ENCODE data around the gene PRDM16. TPM values are rescaled to one million over a fixed set of nuclear protein-coding genes. Genes with fewer than 3 reads are reported as not detected.

The PRDM16 gene
- polyA plus RNA-seq, 1 of the 3 experiments (the other 2 are of a cell fraction) = not detected

GRCh38 chr1:3439346-3440299 is 370.6 kb downstream of the PRDM16 start:
- TF ChIP-seq EP300 (IDR thresholded peaks at IDR 0.05; ENCODE audit: borderline replicate concordance in 1 of 2, low read depth in 1 of 2, low read length in 1 of 2) = no peak
- no peak for TF ChIP-seq POLR2AphosphoS5 (IDR thresholded peaks at IDR 0.05; ENCODE audit: low read depth, low read length)
- TF ChIP-seq ELF1 (IDR thresholded peaks at IDR 0.05) = no peak
- TF ChIP-seq RFX5 (IDR thresholded peaks at IDR 0.05; ENCODE audit: low read length) = no peak
- TF ChIP-seq ZBTB33 (IDR thresholded peaks at IDR 0.05; ENCODE audit: borderline replicate concordance, low read depth) = no peak
- TF ChIP-seq MAX (IDR thresholded peaks at IDR 0.05; ENCODE audit: low read depth) = no peak
- no peak for TF ChIP-seq USF1 (IDR thresholded peaks at IDR 0.05; ENCODE audit: borderline replicate concordance, low read depth)
- Histone ChIP-seq H3K4me2 (no peak overlapping the region), H3F3A (replicated peaks; ENCODE audit: insufficient read depth) (no peaks in the 10 kb centered on the region), H3K27ac (ENCODE audit: low read depth in 2 of 2, low read length in 1 of 2) (no peak overlapping the region), H3K9me2 (no peaks in the 10 kb centered on the region), H2AFZ (ENCODE audit: low read depth) (no peak overlapping the region), H3K9ac (no peak overlapping the region), H3K36me3 (replicated peaks in 1 of 2; ENCODE audit: control insufficient read depth in 1 of 2, insufficient read depth in 2 of 2, low read length in 1 of 2) (no peaks in the 10 kb centered on the region), H3K27me3 (ENCODE audit: insufficient read depth) (peaks cover 8% of the 10 kb centered on the region; the same call in 1 of the 2 replicates), H4K20me1 (ENCODE audit: insufficient read depth) (no peaks in the 10 kb centered on the region), H3K4me1 (ENCODE audit: control insufficient read depth in 1 of 2, insufficient read depth in 2 of 2, low read depth in 1 of 2, low read length in 1 of 2) (no peaks in the 10 kb centered on the region), H3K9me3 (no peaks in the 10 kb centered on the region), H3K79me2 (ENCODE audit: insufficient read depth) (no peaks in the 10 kb centered on the region), H3K4me3 (ENCODE audit: low read depth in 2 of 2, low read length in 1 of 2) (no peak overlapping the region)
- no peak for DNase-seq
- ChIA-PET POLR2A (no interaction called here), CTCF (interaction anchor here (1.0 to 5.3 kb wide), 6 partner anchors 8 to 179 kb away, joined by 3 to 64 read pairs (median 5); no protein-coding TSS in a partner anchor)
- WGBS (ENCODE audit: low lambda C conversion rate) = 74% methylated on average over 14 of the region's 27 CpGs

- WGBS (ENCODE audit: low lambda C conversion rate) = 43% methylated on average over 9 of the region's 10 CpGs
- Histone ChIP-seq H3K4me3 (ENCODE audit: low read depth in 2 of 2, low read length in 1 of 2) (no peak overlapping the region), H3K9me3 (no peaks in the 10 kb centered on the region), H3K79me2 (ENCODE audit: insufficient read depth) (no peaks in the 10 kb centered on the region), H3K9me2 (no peaks in the 10 kb centered on the region), H3K9ac (no peak overlapping the region), H3K4me1 (ENCODE audit: control insufficient read depth in 1 of 2, insufficient read depth in 2 of 2, low read depth in 1 of 2, low read length in 1 of 2) (no peaks in the 10 kb centered on the region), H3K4me2 (no peak overlapping the region), H2AFZ (ENCODE audit: low read depth) (no peak overlapping the region), H3F3A (replicated peaks; ENCODE audit: insufficient read depth) (no peaks in the 10 kb centered on the region), H3K27me3 (ENCODE audit: insufficient read depth) (peaks cover 2% of the 10 kb centered on the region; the same call in 1 of the 2 replicates), H3K27ac (ENCODE audit: low read depth in 2 of 2, low read length in 1 of 2) (no peak overlapping the region), H3K36me3 (replicated peaks in 1 of 2; ENCODE audit: control insufficient read depth in 1 of 2, insufficient read depth in 2 of 2, low read length in 1 of 2) (no peaks in the 10 kb centered on the region), H4K20me1 (ENCODE audit: insufficient read depth) (no peaks in the 10 kb centered on the region)
- ChIA-PET CTCF (interaction anchor here (1.0 to 5.3 kb wide), 3 partner anchors 9 to 179 kb away, joined by 3 to 64 read pairs (median 5); no protein-coding TSS in a partner anchor), POLR2A (no interaction called here)
- no peak for DNase-seq
- TF ChIP-seq TCF12 (IDR thresholded peaks at IDR 0.05) (no peak), ELF1 (IDR thresholded peaks at IDR 0.05) (no peak), IRF3 (IDR thresholded peaks at IDR 0.05; ENCODE audit: low read depth, low read length) (no peak), REST (IDR thresholded peaks at IDR 0.05; ENCODE audit: low read depth, low read length) (no peak), YY1 (IDR thresholded peaks at IDR 0.05; ENCODE audit: low read depth) (no peak), MEF2A (IDR thresholded peaks at IDR 0.05; ENCODE audit: borderline replicate concordance, low read depth) (no peak), SMC3 (IDR thresholded peaks at IDR 0.05; ENCODE audit: low read depth, low read length) (no peak)
Measured at GRCh38 chr1:3440300-3440681, 371.3 kb downstream of the PRDM16 start.

Data from SK-N-SH (cell line).